HK-2 (cell line): ENCODE measurements around the gene SLCO2A1.

Experiments used
- DNase-seq: peaks from one replicate; pipeline ENCODE4 v3.0.0-alpha.2; 2018; ENCODE audit not compliant: unreplicated experiment

SLCO2A1 gene

GRCh38 chr3:133949438-133949837 is 80.3 kb downstream of the SLCO2A1 start:
- no peak for DNase-seq

- DNase-seq = no peak
Measured at GRCh38 chr3:133948996-133949395, 80.7 kb downstream of the SLCO2A1 start.

- no peak for DNase-seq
Measured at GRCh38 chr3:133948131-133948810, 81.5 kb downstream of the SLCO2A1 start.

GRCh38 chr3:133945381-133946095 is 84.2 kb downstream of the SLCO2A1 start:
- no peak for DNase-seq

GRCh38 chr3:133944641-133945380 is 84.9 kb downstream of the SLCO2A1 start:
- DNase-seq = peak; percentile 71

- peak; percentile 34 for DNase-seq
Measured at GRCh38 chr3:133944181-133944580, 85.5 kb downstream of the SLCO2A1 start.

GRCh38 chr3:133943639-133944141 is 86.0 kb downstream of the SLCO2A1 start:
- DNase-seq = peak; percentile 70

GRCh38 chr3:133943031-133943535 is 86.6 kb downstream of the SLCO2A1 start:
- no peak for DNase-seq

- no peak for DNase-seq
Measured at GRCh38 chr3:133941415-133941821, 88.3 kb downstream of the SLCO2A1 start.

GRCh38 chr3:133940536-133940935 is 89.2 kb downstream of the SLCO2A1 start:
- DNase-seq = no peak

- no peak for DNase-seq
Measured at GRCh38 chr3:133939463-133939835, 90.3 kb downstream of the SLCO2A1 start.

- DNase-seq = no peak
Measured at GRCh38 chr3:133938770-133939462, 90.8 kb downstream of the SLCO2A1 start.

- no peak for DNase-seq
Measured at GRCh38 chr3:133937756-133938601, 91.7 kb downstream of the SLCO2A1 start.

- DNase-seq = no peak
Measured at GRCh38 chr3:133937061-133937686, 92.6 kb downstream of the SLCO2A1 start.

GRCh38 chr3:133935843-133936769 is 93.6 kb downstream of the SLCO2A1 start:
- DNase-seq = no peak

GRCh38 chr3:133934996-133935842 is 94.5 kb downstream of the SLCO2A1 start:
- DNase-seq = no peak

- no peak for DNase-seq
Measured at GRCh38 chr3:133934073-133934970, 95.4 kb downstream of the SLCO2A1 start.
